ENCODE data around the gene KLC4.
"Not testable (repeated sequence)": the region's sequence is repeated elsewhere in the genome, so short reads cannot be mapped to it uniquely, and the experiment has no call there.

Gene KLC4

GRCh38 chr6:43074847-43075669, 15.6 kb downstream of the KLC4 start:
- no peak for DNase-seq

- peak; percentile 79 for DNase-seq
Measured at GRCh38 chr6:43075670-43076463, 16.4 kb downstream of the KLC4 start, which contains the start of gene PTK7. TSS of gene PTK7 (plus strand) at chr6:43076314. CDS start at chr6:43076489, 175 bp downstream.

GRCh38 chr6:43076464-43077332, 17.3 kb downstream of the KLC4 start:
- DNase-seq, result no peak

GRCh38 chr6:43077333-43077809, 17.9 kb downstream of the KLC4 start:
- DNase-seq, result no peak

- DNase-seq, result no peak
Measured at GRCh38 chr6:43077981-43078511, 18.6 kb downstream of the KLC4 start.

GRCh38 chr6:43078691-43079090, 19.3 kb downstream of the KLC4 start:
- no peak for DNase-seq

GRCh38 chr6:43081043-43081442, 21.6 kb downstream of the KLC4 start:
- no peak for DNase-seq

- DNase-seq, result not testable (repeated sequence)
Measured at GRCh38 chr6:43081922-43082321, 22.5 kb downstream of the KLC4 start.

- no peak for DNase-seq
Measured at GRCh38 chr6:43082806-43083655, 23.6 kb downstream of the KLC4 start.

- DNase-seq, result no peak
Measured at GRCh38 chr6:43086022-43086658, 26.7 kb downstream of the KLC4 start.

- DNase-seq, result no peak
Measured at GRCh38 chr6:43088654-43089056, 29.2 kb downstream of the KLC4 start.

- no peak for DNase-seq
Measured at GRCh38 chr6:43089467-43089866, 30.0 kb downstream of the KLC4 start.

- no peak for DNase-seq
Measured at GRCh38 chr6:43089874-43090558, 30.6 kb downstream of the KLC4 start.

GRCh38 chr6:43090559-43090956, 31.1 kb downstream of the KLC4 start:
- no peak for DNase-seq

GRCh38 chr6:43091020-43091419, 31.6 kb downstream of the KLC4 start:
- no peak for DNase-seq

GRCh38 chr6:43091436-43091991, 32.1 kb downstream of the KLC4 start:
- DNase-seq, result no peak

GRCh38 chr6:43092635-43093034, 33.2 kb downstream of the KLC4 start:
- DNase-seq, result no peak

GRCh38 chr6:43093436-43094289, 34.2 kb downstream of the KLC4 start:
- no peak for DNase-seq

GRCh38 chr6:43095939-43096338, 36.5 kb downstream of the KLC4 start:
- no peak for DNase-seq
